ENCODE results near the gene CCDC126.

DNA sequence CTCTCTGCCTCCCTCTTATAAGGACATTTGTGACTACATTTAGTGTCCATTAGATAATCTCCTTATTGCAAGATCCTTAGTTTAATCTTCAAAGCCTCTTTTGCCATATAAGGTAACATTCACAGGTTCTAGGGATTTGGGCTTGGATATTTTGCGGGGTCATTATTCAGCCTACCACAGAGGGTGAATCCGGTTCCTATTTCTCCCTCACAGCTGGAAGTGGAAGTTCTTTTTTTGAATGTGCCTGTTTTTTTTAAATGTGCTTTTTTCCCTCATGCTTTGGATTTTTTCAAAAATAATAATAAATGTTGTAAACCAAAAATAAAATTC, 65.8 kb downstream of the CCDC126 start:
- TF ChIP-seq, protein P1, sequence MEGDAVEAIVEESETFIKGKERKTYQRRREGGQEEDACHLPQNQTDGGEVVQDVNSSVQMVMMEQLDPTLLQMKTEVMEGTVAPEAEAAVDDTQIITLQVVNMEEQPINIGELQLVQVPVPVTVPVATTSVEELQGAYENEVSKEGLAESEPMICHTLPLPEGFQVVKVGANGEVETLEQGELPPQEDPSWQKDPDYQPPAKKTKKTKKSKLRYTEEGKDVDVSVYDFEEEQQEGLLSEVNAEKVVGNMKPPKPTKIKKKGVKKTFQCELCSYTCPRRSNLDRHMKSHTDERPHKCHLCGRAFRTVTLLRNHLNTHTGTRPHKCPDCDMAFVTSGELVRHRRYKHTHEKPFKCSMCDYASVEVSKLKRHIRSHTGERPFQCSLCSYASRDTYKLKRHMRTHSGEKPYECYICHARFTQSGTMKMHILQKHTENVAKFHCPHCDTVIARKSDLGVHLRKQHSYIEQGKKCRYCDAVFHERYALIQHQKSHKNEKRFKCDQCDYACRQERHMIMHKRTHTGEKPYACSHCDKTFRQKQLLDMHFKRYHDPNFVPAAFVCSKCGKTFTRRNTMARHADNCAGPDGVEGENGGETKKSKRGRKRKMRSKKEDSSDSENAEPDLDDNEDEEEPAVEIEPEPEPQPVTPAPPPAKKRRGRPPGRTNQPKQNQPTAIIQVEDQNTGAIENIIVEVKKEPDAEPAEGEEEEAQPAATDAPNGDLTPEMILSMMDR (IDR thresholded peaks at IDR 0.05) = no peak
- TF ChIP-seq POLR2A (IDR thresholded peaks at IDR 0.05) = no peak
